Activated naive CD4-positive, alpha-beta T cell treated with anti-CD3 and anti-CD28 coated beads, Interleukin-2, amount 50 U/mL, for 24 hours (primary cell): ENCODE results near the gene ATAD3C.
"Not testable (repeated sequence)": the region's sequence is repeated elsewhere in the genome, so short reads cannot be mapped to it uniquely, and the experiment has no call there.

Experiments used
- H3K27ac Mint-ChIP-seq: one replicate; pipeline ENCODE4 v1.8.0; 2021; ENCODE audit warnings: mild to moderate bottlenecking, mixed read lengths
- H3K27me3 Mint-ChIP-seq: one replicate; pipeline ENCODE4 v1.8.0; 2021; ENCODE audit warnings: mixed read lengths
- H3K36me3 Mint-ChIP-seq: one replicate; pipeline ENCODE4 v1.8.0; 2021; ENCODE audit warnings: mixed read lengths
- H3K4me1 Mint-ChIP-seq: one replicate; pipeline ENCODE4 v1.8.0; 2021; ENCODE audit warnings: mixed read lengths
- H3K4me3 Mint-ChIP-seq: one replicate; pipeline ENCODE4 v1.8.0; 2021; ENCODE audit warnings: mild to moderate bottlenecking, mixed read lengths
- H3K9me3 Mint-ChIP-seq: one replicate; pipeline ENCODE4 v1.8.0; 2021; ENCODE audit warnings: mixed read lengths

Gene ATAD3C

DNA sequence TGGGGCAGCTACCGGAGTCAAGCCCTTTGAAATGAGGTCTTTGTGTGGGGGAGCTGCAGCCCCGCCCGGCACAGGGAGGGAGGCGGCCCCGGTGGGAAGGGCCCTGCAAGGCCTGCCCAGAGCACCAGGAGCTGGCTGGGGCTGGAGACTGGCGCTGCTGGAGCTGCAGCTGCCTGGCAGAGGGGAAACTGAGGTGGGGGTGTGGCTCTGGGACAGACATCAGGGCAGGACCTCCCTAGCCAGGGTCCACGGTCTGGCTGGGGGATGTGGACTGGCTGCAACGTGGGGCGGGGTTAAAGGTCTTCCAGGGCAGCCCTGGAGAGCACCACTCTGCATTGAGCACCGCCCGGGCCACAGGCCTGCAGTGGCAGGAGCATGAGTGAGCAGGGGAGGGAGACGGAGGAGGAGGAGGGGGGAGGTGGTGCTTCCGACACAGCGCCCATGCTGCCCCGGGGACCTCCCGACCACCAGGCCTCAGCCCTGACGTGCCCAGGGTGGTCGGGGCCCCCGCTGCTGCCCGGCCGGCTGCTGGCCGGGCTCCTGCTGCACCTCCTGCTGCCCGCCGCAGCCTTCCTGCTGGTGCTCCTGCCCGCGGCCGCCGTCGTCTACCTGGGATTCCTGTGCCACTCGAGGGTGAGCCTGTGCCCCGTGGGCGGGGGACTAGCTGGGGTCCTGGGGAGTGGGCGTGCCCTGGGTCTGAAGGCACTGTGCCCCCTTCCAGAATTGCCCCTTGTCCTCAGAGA lies 23.6 kb upstream of the ATAD3C start:
- no peaks in the 10 kb centered on the region for H3K36me3 Mint-ChIP-seq

GRCh38 chr1:1426496-1427105 lies 22.9 kb upstream of the ATAD3C start:
- Mint-ChIP-seq H3K9me3 (no peaks in the 10 kb centered on the region), H3K4me1 (peaks cover 4% of the 10 kb centered on the region), H3K27ac (no peak overlapping the region), H3K4me3 (no peak overlapping the region), H3K27me3 (peaks cover 12% of the 10 kb centered on the region), H3K36me3 (no peaks in the 10 kb centered on the region)

More for the DNA sequence above, 23.6 kb upstream of the ATAD3C start:
- no peak overlapping the region for H3K27ac Mint-ChIP-seq
- H3K4me1 Mint-ChIP-seq: peaks cover 4% of the 10 kb centered on the region
- H3K27me3 Mint-ChIP-seq: peaks cover 12% of the 10 kb centered on the region
- H3K9me3 Mint-ChIP-seq: no peaks in the 10 kb centered on the region
- no peak overlapping the region for H3K4me3 Mint-ChIP-seq

DNA sequence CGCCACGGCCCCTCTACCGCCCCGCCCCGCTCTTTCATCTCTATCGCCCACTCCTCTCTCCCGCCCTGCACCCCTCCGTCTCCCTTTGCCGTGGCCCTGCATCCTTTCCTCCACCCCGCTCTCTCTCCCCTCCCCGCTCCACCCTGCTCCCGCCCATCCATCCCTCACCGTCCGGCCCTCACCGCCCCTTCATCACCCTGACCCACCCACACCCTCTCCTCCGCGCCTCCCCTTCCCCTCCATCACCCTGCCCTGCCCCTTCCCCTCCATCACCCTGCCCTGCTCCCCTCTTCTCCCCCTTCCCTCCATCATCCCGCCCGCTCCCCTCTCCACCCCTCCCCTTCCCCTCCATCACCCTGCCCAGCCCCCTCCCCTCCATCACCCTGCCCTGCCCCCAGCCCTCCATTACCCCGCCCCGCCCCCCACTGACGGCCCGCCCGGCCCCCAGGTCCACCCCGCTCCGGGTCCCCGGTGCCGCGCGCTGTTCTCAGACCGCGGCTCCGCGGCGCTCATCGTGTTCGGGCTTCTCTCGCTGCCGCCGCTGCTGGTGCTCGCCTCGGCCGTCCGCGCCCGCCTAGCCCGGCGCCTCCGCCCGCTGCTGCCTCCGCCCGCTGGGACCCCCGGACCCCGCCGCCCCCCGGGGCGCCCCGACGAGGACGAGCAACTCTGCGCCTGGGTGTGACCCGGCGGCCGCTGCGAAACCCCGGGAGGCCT lies 22.2 kb upstream of the ATAD3C start:
- Mint-ChIP-seq H3K4me1 (peaks cover 4% of the 10 kb centered on the region), H3K9me3 (no peaks in the 10 kb centered on the region), H3K36me3 (no peaks in the 10 kb centered on the region), H3K27me3 (peaks cover 12% of the 10 kb centered on the region), H3K27ac (no peak overlapping the region), H3K4me3 (no peak overlapping the region)

DNA sequence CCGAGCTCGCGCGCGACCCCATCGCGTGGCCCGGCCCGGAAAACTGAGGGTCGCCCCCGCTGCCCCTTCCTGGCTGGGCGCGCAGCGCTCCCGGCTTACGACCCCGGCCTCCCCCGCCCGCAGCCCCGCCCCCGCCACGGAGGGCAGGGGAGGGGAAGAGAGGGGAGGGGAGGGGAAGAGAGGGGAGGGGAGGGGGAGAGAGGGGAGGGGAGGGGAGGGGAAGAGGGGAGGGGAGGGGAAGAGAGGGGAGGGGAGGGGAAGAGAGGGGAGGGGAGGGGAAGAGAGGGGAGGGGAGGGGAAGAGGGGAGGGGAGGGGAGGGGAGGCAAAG lies 21.7 kb upstream of the ATAD3C start:
- Mint-ChIP-seq H3K27me3 (peaks cover 12% of the 10 kb centered on the region), H3K36me3 (no peaks in the 10 kb centered on the region), H3K27ac (no peak overlapping the region), H3K4me1 (peaks cover 4% of the 10 kb centered on the region), H3K9me3 (no peaks in the 10 kb centered on the region), H3K4me3 (no peak overlapping the region)

GRCh38 chr1:1428174-1428573 lies 21.3 kb upstream of the ATAD3C start:
- peak overlapping the region; percentile 49 for H3K4me3 Mint-ChIP-seq
- no peaks in the 10 kb centered on the region for H3K36me3 Mint-ChIP-seq
- H3K9me3 Mint-ChIP-seq: no peaks in the 10 kb centered on the region
- peaks cover 4% of the 10 kb centered on the region for H3K4me1 Mint-ChIP-seq
- no peak overlapping the region for H3K27ac Mint-ChIP-seq
- H3K27me3 Mint-ChIP-seq: peaks cover 9% of the 10 kb centered on the region

- not testable (repeated sequence) for H3K27me3 Mint-ChIP-seq, H3K9me3 Mint-ChIP-seq, H3K4me3 Mint-ChIP-seq, H3K27ac Mint-ChIP-seq, H3K4me1 Mint-ChIP-seq, H3K36me3 Mint-ChIP-seq
Observed at GRCh38 chr1:1428967-1429366, 20.5 kb upstream of the ATAD3C start.

- no peak overlapping the region for H3K4me3 Mint-ChIP-seq
- no peaks in the 10 kb centered on the region for H3K9me3 Mint-ChIP-seq
- peaks cover 8% of the 10 kb centered on the region for H3K4me1 Mint-ChIP-seq
- no peaks in the 10 kb centered on the region for H3K36me3 Mint-ChIP-seq
- peaks cover 9% of the 10 kb centered on the region for H3K27me3 Mint-ChIP-seq
- H3K27ac Mint-ChIP-seq: peak overlapping the region; percentile 17
Observed at GRCh38 chr1:1429671-1430073, 19.8 kb upstream of the ATAD3C start.

DNA sequence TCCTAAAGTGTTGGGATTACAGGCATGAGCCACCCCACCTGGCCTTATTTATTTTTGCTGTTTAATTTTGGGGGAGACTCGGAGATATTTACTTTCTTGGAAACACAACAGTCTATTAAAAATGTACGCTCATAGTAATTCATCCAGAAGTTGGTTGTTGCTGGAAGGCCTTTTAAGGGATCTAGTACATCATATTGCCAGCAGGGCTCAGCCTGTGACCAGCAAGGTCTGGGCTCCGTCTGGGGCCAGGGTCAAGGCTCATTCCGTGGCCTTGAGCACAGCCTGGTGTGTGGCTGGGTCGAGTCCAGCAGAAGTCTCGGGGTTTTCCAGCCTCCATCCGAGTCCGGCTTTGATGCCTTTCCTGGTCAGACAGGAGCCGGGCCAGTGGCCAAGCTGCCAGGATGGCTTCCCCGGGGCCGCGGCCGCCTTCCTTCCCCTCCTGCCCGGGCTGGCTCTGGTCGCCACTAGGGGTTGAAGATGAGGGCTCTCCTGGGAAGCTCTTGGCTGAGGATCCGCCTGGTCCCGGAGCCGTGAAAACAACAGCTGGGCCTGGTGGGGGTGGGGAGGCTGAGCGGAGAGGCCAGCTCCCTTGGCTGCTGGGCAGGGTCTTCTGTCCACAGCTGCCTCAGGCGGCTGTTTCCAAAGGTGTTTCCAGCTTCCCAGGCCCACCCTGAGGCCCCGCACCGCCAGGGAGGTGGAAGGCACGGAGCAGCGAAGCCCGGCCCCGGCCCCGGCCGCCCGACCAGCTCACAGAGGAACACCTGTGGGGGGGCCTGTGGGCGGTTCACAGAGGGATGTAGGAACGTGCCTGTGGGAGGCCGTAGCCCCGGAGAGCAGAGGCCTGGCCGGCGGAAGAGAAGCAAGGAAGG lies 19.1 kb upstream of the ATAD3C start:
- Mint-ChIP-seq H3K4me3 (no peak overlapping the region), H3K36me3 (no peaks in the 10 kb centered on the region), H3K4me1 (peaks cover 11% of the 10 kb centered on the region), H3K27me3 (peaks cover 13% of the 10 kb centered on the region), H3K27ac (no peak overlapping the region), H3K9me3 (no peaks in the 10 kb centered on the region)

GRCh38 chr1:1430992-1431844 lies 18.3 kb upstream of the ATAD3C start:
- peaks cover 11% of the 10 kb centered on the region for H3K4me1 Mint-ChIP-seq
- no peaks in the 10 kb centered on the region for H3K9me3 Mint-ChIP-seq
- H3K27me3 Mint-ChIP-seq: peaks cover 14% of the 10 kb centered on the region
- H3K27ac Mint-ChIP-seq: no peak overlapping the region
- H3K4me3 Mint-ChIP-seq: no peak overlapping the region
- H3K36me3 Mint-ChIP-seq: no peaks in the 10 kb centered on the region

GRCh38 chr1:1431845-1432273 lies 17.6 kb upstream of the ATAD3C start:
- H3K4me1 Mint-ChIP-seq: peaks cover 11% of the 10 kb centered on the region
- H3K9me3 Mint-ChIP-seq: no peaks in the 10 kb centered on the region
- peaks cover 17% of the 10 kb centered on the region for H3K27me3 Mint-ChIP-seq
- no peak overlapping the region for H3K27ac Mint-ChIP-seq
- no peaks in the 10 kb centered on the region for H3K36me3 Mint-ChIP-seq
- no peak overlapping the region for H3K4me3 Mint-ChIP-seq

- Mint-ChIP-seq H3K4me3 (no peak overlapping the region), H3K9me3 (no peaks in the 10 kb centered on the region), H3K27ac (no peak overlapping the region), H3K27me3 (peaks cover 17% of the 10 kb centered on the region), H3K4me1 (peaks cover 11% of the 10 kb centered on the region), H3K36me3 (no peaks in the 10 kb centered on the region)
Observed at GRCh38 chr1:1432274-1432950, 17.1 kb upstream of the ATAD3C start.

DNA sequence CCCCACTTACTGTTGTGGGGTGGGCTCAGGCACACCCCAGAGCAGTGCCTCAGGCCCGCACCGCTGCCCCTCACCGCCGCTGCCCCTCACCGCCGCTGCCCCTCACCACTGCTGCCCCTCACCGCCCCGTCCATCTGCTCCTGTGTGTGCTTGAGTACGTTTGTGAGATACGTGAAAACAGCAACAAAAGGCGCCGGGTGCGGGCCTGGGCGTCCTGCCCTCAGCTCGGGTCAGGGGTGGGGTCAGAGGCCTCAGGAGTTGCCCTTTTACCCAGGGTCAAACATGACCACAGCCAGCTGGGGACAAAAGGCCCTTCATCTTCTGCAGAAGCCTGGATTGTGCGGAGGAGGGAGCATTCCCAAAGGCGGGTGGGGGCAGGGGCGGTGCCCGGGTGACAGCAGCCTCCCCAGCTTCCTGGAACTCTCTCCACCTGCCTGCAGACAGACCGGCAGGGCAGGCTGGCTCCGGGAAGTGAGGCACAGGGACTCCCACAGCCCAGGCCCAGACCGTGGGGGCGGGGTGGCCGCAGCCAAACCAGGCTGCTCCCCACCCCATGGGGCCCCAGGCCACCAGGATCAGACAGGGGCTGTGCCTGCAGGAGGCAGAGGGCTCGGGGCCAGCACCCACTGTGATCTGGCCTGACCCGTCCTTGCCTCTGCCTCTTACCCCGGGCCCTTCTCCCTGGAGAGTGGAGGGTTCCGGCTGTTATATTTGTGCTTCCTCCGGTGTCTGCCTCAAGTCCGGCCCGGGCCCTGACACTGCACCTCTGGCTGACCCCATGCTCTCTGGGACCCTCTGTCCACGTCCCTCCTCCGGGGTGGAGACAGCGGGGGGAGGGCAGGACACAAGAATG lies 16.3 kb upstream of the ATAD3C start:
- H3K27ac Mint-ChIP-seq: no peak overlapping the region
- H3K4me1 Mint-ChIP-seq: peaks cover 11% of the 10 kb centered on the region
- H3K4me3 Mint-ChIP-seq: peak overlapping the region; percentile 36
- no peaks in the 10 kb centered on the region for H3K9me3 Mint-ChIP-seq
- H3K27me3 Mint-ChIP-seq: peaks cover 17% of the 10 kb centered on the region
- no peaks in the 10 kb centered on the region for H3K36me3 Mint-ChIP-seq

- Mint-ChIP-seq H3K27ac (no peak overlapping the region), H3K4me3 (peak overlapping the region; percentile 36), H3K9me3 (no peaks in the 10 kb centered on the region), H3K4me1 (peaks cover 7% of the 10 kb centered on the region), H3K36me3 (no peaks in the 10 kb centered on the region), H3K27me3 (peaks cover 13% of the 10 kb centered on the region)
Observed at GRCh38 chr1:1433804-1434130, 15.7 kb upstream of the ATAD3C start.
